Right lung (tissue), 5 donors: Measurements from ENCODE around the gene RPL7L1. TPM values are rescaled to one million over a fixed set of nuclear protein-coding genes. Genes with fewer than 3 reads are reported as not detected.
"Not testable (repeated sequence)": the region's sequence is repeated elsewhere in the genome, so short reads cannot be mapped to it uniquely, and the experiment has no call there.

Experiments used
- DNase-seq, 2 donors: peaks; one replicate each; pipeline ENCODE4 v3.0.0-alpha.2; 2013
- polyA plus RNA-seq, 5 donors: library from polyadenylated mRNA; unstranded; fragments of 120-200 nt; gene quantifications; one replicate each; pipeline versions ENCODE4 v1.2.1 to v1.2.3, GENCODE V29; 2013; ENCODE audit warnings: inconsistent platforms in 1 of 5, low replicate concordance in 1 of 5; ENCODE audit not compliant: insufficient read length in 5 of 5, insufficient read depth in 1 of 5

The RPL7L1 gene
- polyA plus RNA-seq, 5 donors = 95.2 to 119 (median 111) TPM

DNA sequence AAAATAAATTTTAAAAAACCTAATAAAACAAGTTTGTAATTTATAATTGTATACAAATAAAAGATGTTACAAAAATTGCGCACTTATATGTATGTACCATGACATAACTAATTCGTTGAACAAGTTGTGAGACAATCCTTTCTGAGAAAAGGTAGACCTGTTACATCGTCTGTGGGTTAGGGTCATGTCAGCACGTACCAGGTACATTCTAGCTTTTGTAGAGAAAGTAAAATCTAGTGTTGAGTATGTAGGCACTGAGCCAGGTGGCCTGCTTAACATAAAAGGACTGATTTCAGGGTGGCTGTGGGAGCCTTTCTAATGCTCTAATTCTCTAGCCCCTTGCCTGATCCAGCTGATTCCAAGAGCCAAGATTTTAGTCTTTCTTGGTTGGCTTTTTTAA, 10.4 kb downstream of the RPL7L1 start:
- DNase-seq = no peak

DNA sequence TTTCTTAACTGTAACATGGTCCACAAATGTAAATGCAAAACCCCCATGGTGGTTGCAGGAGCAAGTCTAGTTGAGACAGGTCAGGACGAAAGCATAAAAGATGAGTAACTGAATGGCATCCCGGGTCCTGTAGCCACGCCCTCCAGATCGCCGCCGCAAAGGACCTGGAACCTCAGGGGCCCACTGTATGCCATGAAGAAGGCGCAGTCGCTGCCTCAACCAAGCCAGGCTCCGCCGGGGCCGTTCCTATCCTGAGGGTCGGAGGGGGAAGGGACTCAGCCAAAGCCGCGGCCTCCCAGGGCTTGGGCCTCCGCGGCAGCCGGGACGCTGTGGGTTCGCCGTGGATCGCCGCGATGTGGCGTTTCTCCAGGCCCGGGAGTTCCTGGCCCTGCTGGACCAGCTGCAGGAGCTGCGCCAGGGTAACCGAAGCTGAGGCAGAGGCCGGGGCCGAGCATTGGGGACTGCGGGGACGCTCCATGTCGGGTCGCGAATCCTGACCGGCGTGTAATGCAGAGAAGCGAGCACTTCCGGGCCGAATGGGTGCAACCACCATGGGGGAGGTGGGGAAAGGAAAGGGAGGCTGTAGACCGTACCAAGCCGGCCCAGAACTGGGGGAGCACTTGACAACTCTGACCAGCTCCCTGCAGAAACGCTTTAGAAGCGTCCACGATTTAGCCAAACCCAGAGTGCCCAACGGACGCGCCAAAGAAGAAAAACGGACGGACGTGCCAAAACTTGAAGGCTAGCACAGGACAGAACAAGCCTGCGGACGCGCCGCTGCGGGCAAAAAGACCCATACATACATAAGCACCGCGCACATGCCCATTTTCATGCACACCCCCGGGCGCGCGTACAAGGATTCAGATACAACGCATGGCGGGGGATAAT, 11.1 kb downstream of the RPL7L1 start:
- peak; percentile 92 to 93 for DNase-seq

DNA sequence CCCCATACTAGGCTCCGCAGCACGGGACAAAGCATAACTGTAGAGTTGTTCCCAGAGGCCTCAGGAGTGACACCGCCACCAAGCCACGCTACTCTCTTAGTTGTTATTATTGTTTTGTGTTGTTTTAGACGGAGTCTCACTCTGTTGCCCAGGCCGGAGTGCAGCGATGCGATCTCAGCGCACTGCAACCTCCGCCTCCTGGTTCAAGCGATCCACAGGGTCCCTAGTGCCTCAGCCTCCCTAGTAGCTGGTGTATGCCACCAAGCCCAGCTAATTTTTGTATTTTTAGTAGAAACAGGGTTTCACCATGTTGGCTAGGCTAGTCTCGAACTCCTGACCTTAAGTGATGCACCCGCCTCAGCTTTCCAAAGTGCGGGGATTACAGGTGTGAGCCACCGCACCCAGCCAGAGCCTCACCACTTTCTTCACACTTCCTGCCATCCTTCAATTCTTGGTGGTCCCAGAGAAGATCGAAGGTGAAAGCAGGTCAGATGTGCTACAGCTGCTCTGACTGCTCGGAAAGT, 11.8 kb downstream of the RPL7L1 start:
- no peak for DNase-seq

DNA sequence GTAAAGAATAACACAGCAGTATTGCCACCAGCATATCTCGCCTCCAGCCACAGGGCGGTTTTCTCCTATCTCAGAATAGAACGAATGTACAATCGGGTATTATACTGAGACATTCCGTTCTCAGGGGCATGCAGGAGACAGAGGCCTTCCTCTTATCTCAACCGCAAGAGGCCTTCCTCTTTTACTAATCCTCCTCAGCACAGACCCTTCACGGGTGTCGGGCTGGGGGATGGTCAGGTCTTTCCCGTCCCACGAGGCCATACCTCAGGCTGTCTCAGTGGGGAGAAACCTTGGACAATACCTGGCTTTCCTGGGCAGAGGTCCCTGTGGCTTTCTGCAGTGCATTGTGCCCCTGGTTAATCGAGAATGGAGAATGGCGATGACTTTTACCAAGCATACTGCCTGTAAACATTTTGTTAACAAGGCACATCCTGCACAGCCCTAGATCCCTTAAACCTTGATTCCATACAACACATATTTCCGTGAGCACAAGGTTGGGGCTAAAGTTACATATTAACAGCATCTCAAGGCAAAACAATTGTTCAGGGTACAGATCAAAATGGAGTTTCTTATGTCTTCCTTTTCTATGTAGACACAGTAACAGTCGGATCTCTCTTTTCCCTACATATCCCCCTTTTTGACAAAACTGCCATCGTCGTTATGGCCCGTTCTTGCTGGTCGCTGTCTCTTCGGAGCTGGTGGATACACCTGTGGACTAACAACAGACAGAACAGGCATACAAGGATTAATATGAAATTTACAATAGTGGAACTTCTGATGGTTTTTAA, 14.8 kb downstream of the RPL7L1 start:
- DNase-seq = not testable (repeated sequence)

DNA sequence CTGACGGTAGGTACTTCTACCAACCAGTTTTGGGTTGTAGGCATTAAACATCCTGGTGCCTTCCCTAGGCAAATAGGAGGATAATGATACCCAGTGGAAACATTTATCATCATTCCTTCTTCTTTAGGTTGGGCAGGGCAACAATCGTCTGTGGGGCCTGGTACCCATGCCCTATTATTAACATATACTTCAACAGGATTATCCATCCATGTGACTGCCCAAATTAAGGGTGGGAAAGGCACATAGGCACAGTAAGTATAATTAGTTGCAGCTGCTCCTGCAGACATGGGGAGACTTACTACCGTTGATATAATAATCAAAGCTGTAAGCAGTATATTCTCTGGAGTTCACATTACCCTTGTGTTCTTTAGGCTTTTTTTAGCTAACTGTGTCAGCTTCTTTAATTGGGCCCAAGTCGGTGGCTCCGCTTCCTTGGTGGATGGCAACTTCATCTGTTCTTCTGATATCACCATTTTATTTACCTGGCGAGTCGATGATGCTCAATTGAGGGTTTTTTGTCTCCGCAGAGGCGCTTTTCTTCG, 16.8 kb downstream of the RPL7L1 start:
- DNase-seq = no peak

DNA sequence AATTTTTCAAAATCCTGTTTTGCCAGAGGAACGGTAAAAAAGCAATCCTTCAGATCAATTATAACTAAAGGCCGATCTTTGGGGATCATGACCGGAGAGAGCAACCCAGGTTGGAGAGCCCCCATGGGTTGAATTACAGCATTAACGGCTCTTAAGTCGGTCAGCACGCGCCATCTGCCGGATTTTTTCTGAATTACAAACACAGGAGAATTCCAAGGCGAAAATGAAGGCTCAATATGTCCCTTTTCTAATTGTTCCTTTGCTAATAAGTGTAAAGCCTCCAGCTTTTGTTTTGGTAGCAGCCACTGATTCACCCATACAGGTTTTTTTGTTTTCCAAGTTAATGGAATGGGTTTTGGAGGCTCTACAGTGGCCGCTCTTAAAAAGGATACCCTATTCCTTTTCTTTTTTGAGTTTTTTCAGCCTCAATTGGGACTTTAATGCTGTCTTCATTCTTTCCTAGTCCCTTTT, 19.5 kb downstream of the RPL7L1 start:
- DNase-seq = peak in 1 of 2 donors; percentile 32

DNA sequence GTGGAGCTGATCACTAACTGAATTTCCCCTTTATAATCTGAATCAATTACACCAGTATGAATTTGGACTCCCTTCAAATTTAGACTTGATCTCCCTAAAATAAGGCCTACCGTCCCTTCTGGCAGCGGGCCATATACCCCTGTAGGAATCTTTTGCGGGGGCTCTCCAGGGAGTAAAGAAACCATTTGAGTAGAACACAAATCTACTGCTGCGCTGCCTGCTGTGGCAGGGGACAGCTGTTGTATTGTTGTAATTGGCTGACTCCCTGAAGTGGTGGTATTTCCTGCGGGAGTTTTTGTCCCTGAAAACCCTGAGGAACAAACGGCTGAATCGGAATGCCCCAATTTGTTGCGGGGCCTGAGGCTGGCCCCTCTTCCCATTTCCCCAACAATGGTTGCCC, 20.5 kb downstream of the RPL7L1 start:
- DNase-seq = no peak

DNA sequence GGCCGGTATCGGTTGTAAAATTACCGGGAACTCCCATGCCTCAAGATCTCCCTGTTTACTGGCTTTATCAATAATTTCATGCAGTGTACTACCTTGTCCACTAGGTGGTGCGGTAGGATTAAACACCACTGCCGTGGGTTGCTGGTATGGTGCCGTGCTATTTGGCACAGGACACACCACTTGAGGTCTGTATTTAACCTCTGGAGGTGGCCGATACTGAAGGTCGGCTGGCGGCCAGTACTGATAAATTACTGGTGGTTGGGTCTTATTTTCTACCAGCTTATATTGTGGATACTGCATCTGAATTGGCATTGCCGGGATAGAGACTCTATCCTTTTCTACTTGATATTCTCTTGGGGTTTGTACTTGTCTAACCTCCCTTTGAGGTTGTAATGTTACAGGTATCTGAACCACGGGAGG, 22.1 kb downstream of the RPL7L1 start:
- DNase-seq = peak; percentile 74 to 81

DNA sequence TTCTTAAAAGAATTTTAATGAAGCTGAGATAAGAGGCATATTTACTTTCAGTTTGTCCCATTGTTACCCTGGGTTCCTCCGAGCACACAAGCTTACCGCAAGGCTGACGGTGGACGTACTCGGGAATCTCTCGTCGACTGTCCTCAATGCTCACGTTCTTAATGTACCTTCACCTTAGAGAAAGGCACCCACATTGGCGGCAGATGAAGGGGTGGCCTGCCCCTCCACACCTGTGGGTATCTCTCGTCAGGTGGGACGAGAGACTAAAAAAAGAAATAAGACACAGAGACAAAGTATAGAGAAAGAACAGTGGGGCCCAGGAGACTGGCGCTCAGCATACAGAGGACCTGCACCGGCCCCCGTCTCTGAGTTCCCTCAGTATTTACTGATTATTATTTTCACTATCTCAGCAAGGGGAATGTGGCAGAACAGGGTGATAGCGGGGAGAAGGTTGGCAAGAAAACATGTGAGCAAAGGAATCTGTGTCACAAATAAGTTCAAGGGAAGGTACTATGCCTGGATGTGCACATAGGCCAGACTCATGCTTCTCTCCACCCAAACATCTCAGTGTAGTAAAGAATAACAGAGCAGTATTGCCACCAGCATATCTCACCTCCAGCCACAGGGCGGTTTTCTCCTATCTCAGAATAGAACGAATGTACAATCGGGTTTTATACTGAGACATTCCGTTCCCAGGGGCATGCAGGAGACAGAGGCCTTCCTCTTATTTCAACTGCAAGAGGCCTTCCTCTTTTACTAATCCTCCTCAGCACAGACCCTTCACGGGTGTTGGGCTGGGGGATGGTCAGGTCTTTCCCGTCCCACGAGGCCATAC, 23.2 kb downstream of the RPL7L1 start:
- not testable (repeated sequence) for DNase-seq

DNA sequence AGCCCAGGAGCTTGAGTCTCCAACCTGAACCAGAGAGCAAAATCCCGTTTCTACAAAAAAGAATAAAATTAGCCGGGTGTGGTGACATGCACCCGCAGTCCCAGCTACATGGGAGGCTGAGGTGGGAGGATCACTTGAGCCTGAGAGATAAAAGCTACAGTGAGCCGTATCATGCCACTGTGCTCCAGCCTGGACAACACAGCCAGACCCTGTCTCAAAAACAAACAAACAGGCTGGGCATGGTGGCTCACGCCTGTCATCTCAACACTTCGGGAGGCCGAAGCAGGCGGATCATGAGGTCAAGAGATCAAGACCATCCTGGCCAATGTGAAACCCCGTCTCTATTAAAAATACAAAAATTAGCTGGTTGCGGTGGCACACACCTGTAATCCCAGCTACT, 25.1 kb downstream of the RPL7L1 start:
- no peak for DNase-seq

DNA sequence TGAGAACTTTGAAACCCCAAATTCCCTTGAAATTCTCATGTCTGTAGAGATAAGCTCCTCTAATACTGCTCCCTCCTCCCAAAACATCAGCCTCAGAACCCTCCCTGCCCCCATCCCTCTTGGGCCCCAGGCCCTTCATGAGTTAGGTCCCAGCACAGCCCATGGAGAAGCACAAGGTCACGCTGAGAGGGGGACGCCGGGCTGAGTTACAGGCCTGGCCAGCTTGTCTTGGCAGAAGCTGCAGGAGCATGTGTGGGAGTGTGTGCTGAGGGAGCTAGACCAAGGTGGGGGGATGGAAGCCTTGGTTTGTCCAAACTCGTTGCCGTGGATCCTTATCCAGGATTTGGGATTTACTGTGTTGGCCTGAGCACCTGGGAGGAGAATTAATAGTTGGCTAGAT, 27.9 kb downstream of the RPL7L1 start:
- DNase-seq = no peak

DNA sequence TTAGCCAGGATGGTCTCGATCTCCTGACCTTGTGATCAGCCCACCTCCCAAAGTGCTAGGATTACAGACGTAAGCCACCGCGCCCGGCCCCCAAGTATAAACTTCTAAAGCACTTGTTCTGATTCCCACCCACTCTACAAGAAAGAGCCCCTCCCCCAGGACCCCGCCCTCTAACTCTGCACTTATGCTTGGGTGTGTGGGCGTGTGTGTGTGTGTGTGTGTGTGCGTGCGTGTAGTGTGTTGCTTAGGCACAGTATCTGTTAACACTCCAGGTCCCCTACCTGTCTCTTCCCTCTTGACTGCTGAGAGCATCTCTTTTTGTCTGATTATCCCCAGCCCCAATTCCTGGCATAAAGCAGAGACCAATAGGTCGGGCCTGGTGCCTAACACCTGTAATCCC, 30.4 kb downstream of the RPL7L1 start:
- DNase-seq = no peak

DNA sequence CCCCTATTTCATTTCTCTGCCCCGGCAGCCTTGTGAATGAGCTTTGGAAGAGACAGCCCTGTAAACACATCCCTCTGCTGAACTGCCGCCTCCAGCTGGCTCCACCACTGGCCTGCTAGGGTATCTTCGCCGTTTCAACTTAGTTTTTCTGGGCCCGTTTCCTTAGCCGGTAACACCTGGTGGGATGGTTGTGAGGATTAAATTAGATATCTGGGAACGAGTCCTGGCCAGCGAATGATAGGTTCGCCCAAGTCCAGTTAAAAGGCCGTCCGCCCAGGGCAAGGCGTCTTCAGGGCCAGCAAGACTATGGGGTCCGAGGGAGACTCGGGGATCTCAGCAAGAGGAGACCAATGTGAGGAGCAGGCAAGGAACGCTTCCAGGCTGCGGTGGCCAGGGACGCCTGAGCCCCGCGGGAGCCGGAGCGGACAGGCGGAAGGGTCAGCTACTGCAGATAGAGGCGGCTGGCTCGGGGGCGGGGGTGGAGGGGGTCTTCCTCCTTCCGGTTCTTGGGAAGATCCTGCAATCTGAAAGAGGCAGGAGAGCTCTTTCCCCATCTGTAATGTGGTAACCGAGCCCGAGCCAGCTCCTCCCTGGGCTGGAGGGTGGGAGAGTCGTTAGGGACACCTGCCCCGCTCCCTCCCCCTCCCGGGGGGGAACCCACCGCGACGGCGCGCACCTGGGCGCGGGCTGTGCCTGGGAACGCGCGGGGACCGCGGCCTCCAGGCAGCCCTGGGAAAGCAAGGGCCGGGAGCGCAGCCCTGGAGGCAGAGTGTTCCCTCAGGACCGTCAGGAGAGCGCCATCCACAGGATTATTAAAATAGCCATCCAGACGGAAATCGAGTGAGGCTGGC, 32.0 kb downstream of the RPL7L1 start:
- DNase-seq = no peak

DNA sequence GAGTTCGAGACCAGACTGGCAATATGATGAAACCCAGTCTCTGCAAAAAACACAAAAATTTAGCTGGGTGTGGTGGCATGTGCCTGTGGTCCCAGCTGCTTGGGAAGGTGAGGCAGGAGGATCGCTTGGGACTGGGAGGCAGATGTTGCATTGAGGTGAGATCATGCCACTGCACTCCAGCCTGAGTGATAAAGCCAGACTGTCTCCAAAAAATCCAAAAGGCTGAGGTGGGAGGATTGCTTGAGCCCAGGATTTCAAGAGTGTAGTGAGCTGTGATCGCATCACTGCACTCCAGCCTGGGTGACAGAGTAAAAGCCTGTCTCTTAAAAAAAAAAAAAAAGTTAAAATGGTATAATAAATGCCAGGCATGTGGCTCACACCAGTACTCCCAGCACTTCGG, 35.1 kb downstream of the RPL7L1 start:
- DNase-seq = no peak

DNA sequence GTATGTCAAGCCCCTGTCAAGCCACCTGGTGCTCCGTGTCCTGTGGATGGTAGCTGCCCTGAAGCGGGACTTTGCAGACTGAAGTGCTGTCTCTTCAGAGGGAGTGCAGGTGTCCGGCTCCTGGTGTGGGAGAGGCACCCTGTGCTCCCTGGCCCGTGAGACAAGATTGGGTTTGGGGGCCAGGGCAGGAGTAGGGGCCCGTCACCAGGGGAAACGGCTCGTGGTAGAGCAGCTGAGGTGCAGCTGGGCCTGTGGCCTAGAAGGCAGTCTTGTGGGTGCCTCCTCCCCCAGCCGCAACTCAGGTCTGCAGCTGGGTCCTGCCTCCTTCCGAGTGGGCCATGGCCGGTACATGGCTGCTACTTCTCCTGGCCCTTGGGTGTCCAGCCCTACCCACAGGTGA, 36.3 kb downstream of the RPL7L1 start, which contains the start of gene PTCRA:
TSS of gene PTCRA (plus strand) at position 322 of the 400 bp plus-strand sequence. CDS start at position 339, 17 bp downstream.
- no peak for DNase-seq

DNA sequence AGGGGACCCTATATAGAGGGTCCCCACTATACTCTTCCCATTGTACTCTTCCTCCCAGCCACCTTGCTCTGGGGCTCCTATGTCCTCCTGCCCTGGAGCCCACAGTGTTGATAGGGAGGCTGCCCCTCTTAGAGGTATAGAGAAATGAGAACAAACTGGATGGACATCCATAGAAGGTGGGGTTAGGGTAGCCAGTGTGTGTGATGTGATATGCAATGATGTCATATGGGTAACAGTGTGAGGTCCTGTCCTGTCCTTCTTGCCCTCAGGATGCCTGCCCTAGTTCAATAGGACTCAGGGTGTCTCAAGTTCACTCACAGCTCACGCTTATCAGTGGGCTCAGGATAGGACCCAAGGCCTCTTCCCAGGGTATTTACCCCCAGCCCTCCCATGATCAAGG, 36.9 kb downstream of the RPL7L1 start:
- DNase-seq = no peak

DNA sequence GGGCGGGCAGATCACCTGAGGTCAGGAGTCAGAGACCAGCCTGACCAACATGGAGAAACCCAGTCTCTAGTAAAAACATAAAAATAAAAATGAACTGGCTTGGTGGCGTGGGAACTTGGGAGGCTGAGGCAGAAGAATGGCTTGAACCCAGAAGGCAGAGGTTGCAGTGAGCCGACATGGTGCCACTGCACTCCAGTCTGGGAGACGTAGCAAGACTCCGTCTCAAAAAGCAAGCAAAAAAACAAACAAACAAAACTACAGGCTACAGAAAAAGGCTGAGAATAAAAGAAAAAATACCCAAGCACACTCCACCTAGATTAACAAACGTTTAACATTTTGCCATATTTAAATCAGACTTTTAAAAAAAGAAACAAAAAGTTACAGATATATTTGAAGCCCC, 42.4 kb downstream of the RPL7L1 start:
- DNase-seq = no peak

DNA sequence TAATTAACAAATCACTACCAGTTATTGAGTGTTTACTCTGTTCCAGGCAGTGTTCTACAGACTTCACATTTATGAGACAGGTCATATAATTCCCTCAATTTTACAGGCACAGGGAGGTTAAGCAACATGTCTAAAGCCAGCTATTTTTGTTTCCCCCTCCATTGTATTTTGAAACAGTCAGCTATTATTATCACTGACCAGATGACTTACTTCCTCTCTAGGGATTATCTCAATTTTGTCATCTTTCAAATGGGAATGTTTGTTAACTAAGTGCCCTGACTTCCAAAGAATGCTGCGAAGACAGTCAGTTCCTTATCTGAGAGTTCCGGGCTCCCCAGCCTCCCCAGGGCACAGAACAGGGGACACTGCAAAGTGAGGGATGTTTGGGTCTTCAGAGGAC, 44.2 kb downstream of the RPL7L1 start:
- no peak for DNase-seq

DNA sequence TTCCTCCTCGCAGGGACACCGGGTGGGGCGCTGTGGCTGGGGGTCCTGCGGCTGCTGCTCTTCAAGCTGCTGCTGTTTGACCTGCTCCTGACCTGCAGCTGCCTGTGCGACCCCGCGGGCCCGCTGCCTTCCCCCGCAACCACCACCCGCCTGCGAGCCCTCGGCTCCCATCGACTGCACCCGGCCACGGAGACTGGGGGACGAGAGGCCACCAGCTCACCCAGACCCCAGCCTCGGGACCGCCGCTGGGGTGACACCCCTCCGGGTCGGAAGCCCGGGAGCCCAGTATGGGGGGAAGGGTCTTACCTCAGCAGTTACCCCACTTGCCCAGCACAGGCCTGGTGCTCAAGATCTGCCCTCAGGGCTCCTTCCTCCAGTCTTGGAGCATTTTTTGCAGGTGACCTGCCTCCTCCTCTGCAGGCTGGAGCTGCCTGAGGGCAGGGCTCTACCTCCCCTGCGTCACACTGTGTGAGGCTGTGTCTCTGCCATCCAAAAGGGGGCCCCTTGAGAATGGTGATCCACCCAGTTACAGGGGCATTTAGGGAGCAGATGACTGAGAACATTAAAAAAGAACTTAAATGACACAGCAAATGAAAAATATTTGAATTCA, 45.9 kb downstream of the RPL7L1 start:
- no peak for DNase-seq
